Stimulated activated CD8-positive, alpha-beta memory T cell treated with anti-CD3 and anti-CD28 coated beads, Interleukin-7, amount 100 ng/mL, for 48 hours (primary cell): ENCODE measurements around the gene IBA57.
"Not testable (repeated sequence)": the region's sequence is repeated elsewhere in the genome, so short reads cannot be mapped to it uniquely, and the experiment has no call there.

ENCODE experiments used
- DNase-seq, 2 donors: peaks; one replicate each; pipeline ENCODE4 v3.0.0-alpha.2; 2020; ENCODE audit warnings: low read depth in 1 of 2; ENCODE audit errors: extremely low read depth in 1 of 2

IBA57 gene

GRCh38 chr1:228224198-228225164, 58.9 kb downstream of the IBA57 start:
- no peak for DNase-seq

GRCh38 chr1:228225165-228225710, 59.6 kb downstream of the IBA57 start:
- no peak for DNase-seq

- DNase-seq, result no peak
These were observed 60.1 kb downstream of the IBA57 start for GRCh38 chr1:228225740-228226139.

GRCh38 chr1:228226141-228226874, 60.7 kb downstream of the IBA57 start:
- DNase-seq, result no peak

DNA sequence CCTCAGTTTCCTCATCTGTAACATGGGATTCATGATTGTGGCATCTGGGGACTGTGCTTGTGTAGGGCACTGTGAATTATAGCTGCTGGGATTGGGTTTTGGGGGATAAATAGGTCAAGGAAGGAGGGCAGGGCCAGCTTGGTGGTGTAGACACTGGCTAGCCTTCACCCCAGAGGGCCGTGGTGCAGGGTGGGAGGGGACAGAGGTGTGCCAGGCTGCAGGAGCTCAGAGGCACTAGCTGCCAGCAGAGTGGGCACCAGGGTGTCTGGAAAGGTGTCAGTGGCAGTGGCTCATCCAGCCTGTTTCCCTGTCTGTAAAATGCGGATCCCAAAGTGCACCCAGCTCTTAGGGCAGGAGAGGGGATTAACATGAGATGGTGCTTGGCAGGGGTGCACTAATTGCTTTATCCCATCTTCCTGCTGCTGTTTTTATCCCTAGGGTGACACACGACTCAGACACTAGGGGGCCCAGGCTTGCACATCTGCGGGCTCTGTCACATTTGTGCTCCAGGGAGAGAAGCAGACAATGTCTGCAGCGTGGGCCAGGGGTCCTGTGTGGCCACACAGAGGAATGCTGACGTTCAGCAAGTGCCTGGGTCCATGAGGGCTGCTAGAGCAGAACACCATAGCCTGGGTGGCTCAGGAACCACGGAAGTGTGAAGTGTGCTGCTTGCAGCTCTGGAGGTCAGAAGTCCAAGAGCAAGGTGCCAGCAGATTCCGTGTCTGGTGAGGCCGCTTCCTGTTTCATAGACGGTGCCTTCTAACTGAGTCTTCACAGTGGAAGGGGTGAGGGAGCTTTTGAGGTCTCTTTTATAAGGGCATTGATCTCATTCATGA, 61.6 kb downstream of the IBA57 start:
- DNase-seq, result no peak

DNA sequence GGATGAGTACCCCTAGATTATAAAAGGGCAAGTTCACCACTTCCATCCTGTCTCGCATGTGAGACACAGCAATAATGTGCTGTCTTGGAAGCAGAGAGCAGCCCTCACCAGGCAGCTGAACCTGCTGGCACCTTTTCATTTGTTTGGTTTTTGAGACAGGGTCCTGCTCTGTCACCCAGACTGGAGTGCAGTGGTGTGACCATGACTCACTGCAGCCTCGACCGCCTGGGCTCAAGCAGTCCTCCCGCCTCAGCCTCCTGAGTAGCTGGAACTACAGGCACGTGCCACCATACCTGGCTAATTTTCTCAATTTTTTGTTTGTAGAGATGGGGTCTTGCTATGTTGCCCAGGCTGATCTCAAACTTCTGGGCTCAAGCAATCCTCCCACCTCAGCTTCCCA, 62.5 kb downstream of the IBA57 start:
- DNase-seq, result not testable (repeated sequence)

DNA sequence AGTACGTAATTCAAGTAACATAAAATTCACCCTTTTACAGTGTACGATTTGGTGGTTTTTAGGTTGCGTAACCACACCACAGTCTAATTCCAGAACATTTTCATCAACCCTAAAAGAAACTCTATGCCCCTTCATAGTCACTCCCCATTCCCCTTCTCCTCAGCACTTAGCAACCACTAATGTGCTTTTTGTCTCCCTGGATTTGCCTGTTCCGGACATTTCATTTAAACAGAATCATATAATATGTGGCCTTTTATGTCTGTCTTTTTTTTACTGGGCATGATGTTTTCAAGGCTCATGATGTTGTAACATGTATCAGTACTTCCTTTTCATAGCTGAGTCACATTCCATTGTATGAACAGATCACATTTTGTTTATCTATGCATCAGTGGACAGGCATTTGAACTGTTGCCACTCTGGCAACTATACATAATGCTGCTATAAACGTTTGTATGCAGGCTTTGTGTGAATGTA, 63.0 kb downstream of the IBA57 start:
- DNase-seq, result no peak

GRCh38 chr1:228231189-228231588, 65.6 kb downstream of the IBA57 start:
- no peak for DNase-seq
